NCI-H2227 (cell line): Measurements from ENCODE around the gene LRRC19.

ENCODE experiments used
- DNase-seq: peaks from one replicate; lab custom pipeline; 2025; ENCODE audit not compliant: unreplicated experiment; lab: John Stamatoyannopoulos, UW

Gene LRRC19

GRCh38 chr9:26955921-26956859 lies 49.3 kb downstream of the LRRC19 start, which contains the start of gene IFT74:
IFT74 (plus strand) TSS chr9:26956412; CDS start chr9:26961968, 5,556 bp downstream.
- peak; percentile 98 for DNase-seq

GRCh38 chr9:26955222-26955903 lies 50.1 kb downstream of the LRRC19 start:
- no peak for DNase-seq

GRCh38 chr9:26954050-26954508 lies 51.4 kb downstream of the LRRC19 start:
- DNase-seq = no peak

GRCh38 chr9:26951794-26952193 lies 53.7 kb downstream of the LRRC19 start:
- no peak for DNase-seq

- no peak for DNase-seq
Measured at GRCh38 chr9:26950521-26950920, 55.0 kb downstream of the LRRC19 start.

- no peak for DNase-seq
Measured at GRCh38 chr9:26949637-26950069, 55.8 kb downstream of the LRRC19 start.

- no peak for DNase-seq
Measured at GRCh38 chr9:26947736-26948135, 57.7 kb downstream of the LRRC19 start.

- DNase-seq = peak; percentile 94
Measured at GRCh38 chr9:26946753-26947727, 58.4 kb downstream of the LRRC19 start, which contains the start of gene PLAA. PLAA (minus strand) TSS chr9:26947242; CDS start chr9:26947045, 197 bp downstream.

GRCh38 chr9:26945591-26945990 lies 59.9 kb downstream of the LRRC19 start:
- DNase-seq = no peak
